Neural cell (in vitro differentiated cells): ENCODE results near the gene SMC2.

ENCODE experiments used
- CTCF ChIP-seq: fragments of 450-650 bp; IDR thresholded peaks from 2 replicates; pipeline ENCODE4 v1.5.1; 2014; ENCODE audit warnings: antibody characterized with exemption, mild to moderate bottlenecking, moderate library complexity; ENCODE audit not compliant: poor library complexity, severe bottlenecking
- EP300 ChIP-seq: fragments of 450-650 bp; conservative IDR thresholded peaks from 2 replicates; pipeline ENCODE4 v1.6.1; 2014; ENCODE audit warnings: antibody characterized with exemption, mild to moderate bottlenecking, moderate library complexity; ENCODE audit not compliant: poor library complexity, severe bottlenecking
- EZH2 ChIP-seq: fragments of 200-600, 300-800 bp; shearing (Covaris generic), sonication (generic); IDR thresholded peaks from 2 replicates; pipeline ENCODE4 v1.6.1; 2014; ENCODE audit warnings: antibody characterized with exemption, low read length, borderline replicate concordance, mild to moderate bottlenecking; ENCODE audit not compliant: insufficient read depth, poor library complexity, severe bottlenecking
- POLR2AphosphoS5 ChIP-seq: IDR thresholded peaks from 2 replicates; pipeline ENCODE4 v1.6.1; 2012
- TAF1 ChIP-seq: IDR thresholded peaks from 2 replicates; pipeline ENCODE4 v1.6.1; 2012; ENCODE audit warnings: low read depth

GRCh38 chr9:104075801-104076753, 18.0 kb upstream of the SMC2 start:
- TF ChIP-seq EP300 (no peak), CTCF (no peak), EZH2 (no peak), TAF1 (no peak), POLR2AphosphoS5 (no peak)
